K562 (cell line): ENCODE results near the gene SLC39A11. TPM values are rescaled to one million over a fixed set of nuclear protein-coding genes. Genes with fewer than 3 reads are reported as not detected.

Experiments used
- ATAC-seq: fragments of 200-7000 bp; cut with Tn5 transposase; 3 replicates; pipeline ENCODE4 v1.9.1; 2020; ENCODE audit warnings: moderate library complexity
- BruUV-seq: library from RNA; stranded (reverse); fragments of 400-500 nt; replicated peaks from 2 replicates; lab custom pipeline; 2021; lab: Mats Ljungman, UMichigan
- CTCF ChIA-PET: fragments of 300-600 bp; formaldehyde crosslinking; extraction: SDS; loops from one replicate; lab custom pipeline; 2021; ENCODE audit warnings: low intra/inter-chr PET ratio; lab: Yijun Ruan, JAX
- POLR2A ChIA-PET: fragments of 300-600, 350-650 bp; sonication (Branson Sonifier 250); formaldehyde crosslinking; extraction: SDS; loops from one replicate; lab custom pipeline; 2021; ENCODE audit warnings: antibody characterized with exemption, inconsistent platforms; lab: Yijun Ruan, JAX
- DNase-seq, 4 experiments: peaks; one replicate each; pipeline versions ENCODE4 v3.0.0 to v3.0.0-alpha.2; 2011 to 2018; ENCODE audit warnings: low spot score in 3 of 4, mixed read lengths in 3 of 4; ENCODE audit errors: extremely low read depth in 1 of 4
- FAIRE-seq: peaks from 2 replicates; lab custom pipeline; 2011; peaks lifted over from hg19 to GRCh38; lab: Jason Lieb, UNC
- H2AFZ ChIP-seq: 2 replicates; pipeline ENCODE4 v1.6.0; 2011; ENCODE audit warnings: low read depth, low read length, control low read depth, inconsistent platforms
- H3K27ac ChIP-seq: fragments of 200-600 bp; 3 replicates; pipeline ENCODE4 v1.8.0; 2011; ENCODE audit warnings: low read depth, mild to moderate bottlenecking, control low read depth, inconsistent platforms, low read length, moderate library complexity, mixed read lengths; ENCODE audit errors: extremely low read depth
- H3K27me3 ChIP-seq, 2 experiments: fragments of 300-600 bp in 1 of 2; 2 replicates in 1 of 2; 3 replicates in 1 of 2; pipeline versions ENCODE4 v1.6.0 to v1.8.0; 2011; ENCODE audit warnings: inconsistent platforms in 2 of 2, low read length in 2 of 2, mild to moderate bottlenecking in 1 of 2, mixed read lengths in 1 of 2, moderate library complexity in 1 of 2; ENCODE audit not compliant: control insufficient read depth in 2 of 2, insufficient read depth in 2 of 2
- H3K36me3 ChIP-seq: fragments of 300-600 bp; 3 replicates; pipeline ENCODE4 v1.8.0; 2011; ENCODE audit warnings: mild to moderate bottlenecking, low read length, inconsistent platforms; ENCODE audit not compliant: control insufficient read depth, insufficient read depth
- H3K4me1 ChIP-seq, 2 experiments: fragments of 200-600 bp in 1 of 2; replicated peaks in 1 of 2; 2 replicates in 1 of 2; 3 replicates in 1 of 2; pipeline versions ENCODE4 v1.5.1 to v1.8.0; 2011; ENCODE audit warnings: inconsistent platforms in 2 of 2, low read length in 2 of 2, mild to moderate bottlenecking in 1 of 2, mixed read lengths in 1 of 2, moderate library complexity in 1 of 2; ENCODE audit not compliant: control insufficient read depth in 2 of 2, insufficient read depth in 2 of 2
- H3K4me2 ChIP-seq: 2 replicates; pipeline ENCODE4 v1.6.1; 2011; ENCODE audit warnings: low read length, control low read depth, inconsistent platforms, mixed read lengths; ENCODE audit not compliant: insufficient read depth
- H3K4me3 ChIP-seq: fragments of 200-600 bp; sonication (generic), shearing (Covaris generic); 2 replicates; pipeline ENCODE4 v1.5.1; 2016; ENCODE audit warnings: control low read depth, inconsistent platforms
- H3K79me2 ChIP-seq: fragments of 200-600 bp; 3 replicates; pipeline ENCODE4 v1.8.0; 2011; ENCODE audit warnings: low read length, inconsistent platforms; ENCODE audit not compliant: control insufficient read depth, insufficient read depth
- H3K9ac ChIP-seq, 2 experiments: 2 replicates each; pipeline versions ENCODE4 v1.6.0 to v1.6.1; 2011; ENCODE audit warnings: low read depth in 2 of 2, low read length in 2 of 2, control low read depth in 1 of 2, inconsistent platforms in 1 of 2, mild to moderate bottlenecking in 1 of 2, mixed read lengths in 1 of 2; ENCODE audit not compliant: insufficient read depth in 1 of 2
- H3K9me1 ChIP-seq: one replicate; pipeline ENCODE4 v1.6.0; 2011; ENCODE audit warnings: inconsistent platforms, mild to moderate bottlenecking, low read length, moderate library complexity; ENCODE audit not compliant: control insufficient read depth, insufficient read depth
- H3K9me3 ChIP-seq: replicated peaks from 2 replicates; pipeline ENCODE4 v1.5.1; 2011; ENCODE audit warnings: low read depth, low read length, inconsistent platforms; ENCODE audit not compliant: control insufficient read depth, insufficient read depth
- H4K20me1 ChIP-seq: replicated peaks from 2 replicates; pipeline ENCODE4 v1.6.1; 2011; ENCODE audit warnings: low read length, inconsistent platforms, mixed read lengths; ENCODE audit not compliant: control insufficient read depth, insufficient read depth
- EHMT2 ChIP-seq: fragments of 450-650 bp; IDR thresholded peaks from 2 replicates; pipeline ENCODE4 v1.6.1; 2018; ENCODE audit warnings: antibody characterized with exemption
- ELF4 ChIP-seq: fragments of 450-650 bp; formaldehyde crosslinking; IDR thresholded peaks from 2 replicates; pipeline ENCODE4 v1.4.0; 2022; ENCODE audit warnings: missing genetic modification characterization
- JUND ChIP-seq, 2 experiments: IDR thresholded peaks; 2 replicates in 1 of 2; 3 replicates in 1 of 2; pipeline ENCODE4 v1.6.1; 2011; ENCODE audit warnings: borderline replicate concordance in 2 of 2, low read depth in 2 of 2, low read length in 2 of 2, improper control_type of control experiment in 1 of 2, missing biosample characterization in 1 of 2, missing genetic modification characterization in 1 of 2, missing genetic modification reagents in 1 of 2
- LEF1 ChIP-seq: fragments of 450-650 bp; IDR thresholded peaks from 2 replicates; pipeline ENCODE4 v1.6.1; 2016; ENCODE audit warnings: mild to moderate bottlenecking
- MTA2 ChIP-seq: fragments of 450-650 bp; IDR thresholded peaks from 2 replicates; pipeline ENCODE4 v1.6.1; 2016; ENCODE audit warnings: low read depth
- NFIX ChIP-seq: fragments of 250-450 bp; sonication (Bioruptor Pico); IDR thresholded peaks from 2 replicates; pipeline ENCODE4 v1.4.0; 2020; ENCODE audit warnings: low read depth, mild to moderate bottlenecking, moderate library complexity
- POLR3A ChIP-seq: IDR thresholded peaks from 2 replicates; pipeline ENCODE4 v1.6.1; 2011; ENCODE audit warnings: borderline replicate concordance, mild to moderate bottlenecking, moderate library complexity; ENCODE audit not compliant: insufficient read length, insufficient read depth; ENCODE audit errors: extremely low read depth
- RBM25 ChIP-seq: fragments of 200-400 bp; formaldehyde crosslinking; IDR thresholded peaks from 2 replicates; pipeline ENCODE4 v1.6.1; 2018; ENCODE audit warnings: low read length, low read depth, moderate library complexity; ENCODE audit not compliant: severe bottlenecking
- TFAM ChIP-seq: fragments of 250-450 bp; sonication (Bioruptor Pico); conservative IDR thresholded peaks from 2 replicates; pipeline ENCODE4 v1.5.0; 2021; ENCODE audit warnings: mild to moderate bottlenecking, moderate library complexity
- U2AF2 ChIP-seq: fragments of 200-400 bp; formaldehyde crosslinking; optimal IDR thresholded peaks from 2 replicates; pipeline ENCODE3; 2017; ENCODE audit warnings: low read depth, mild to moderate bottlenecking, low read length
- ZNF512 ChIP-seq: IDR thresholded peaks from 2 replicates; pipeline ENCODE4 v1.6.1; 2016; ENCODE audit warnings: missing genetic modification characterization, missing compliant biosample characterization
- WGBS: fragments of 100-300 bp; shearing (Covaris generic); methylation state at CpG from one replicate; pipeline ENCODE4 v1.1.6; 2016; ENCODE audit warnings: low coverage, mixed read lengths; ENCODE audit not compliant: insufficient coverage; ENCODE audit errors: missing lambda C conversion rate; 5-methylcytosine and 5-hydroxymethylcytosine counted together
- in situ Hi-C: fragments of 300-500 bp; cut with MboI; formaldehyde crosslinking; loops from 4 replicates; pipeline ENCODE4 v1.15.0; 2018; ENCODE audit warnings: inconsistent platforms, mixed read lengths
- intact Hi-C: fragments of 100-400 bp; cut with micrococcal nuclease; formaldehyde crosslinking; loops from 2 replicates; pipeline ENCODE4 v1.14.2; 2022
- polyA plus RNA-seq, 8 experiments: library from polyadenylated mRNA; depleted of rRNA in 4 of 8; stranded (reverse) in 5 of 8; unstranded in 3 of 8; fragments of >200 nt; fragmentation: Nextera tagmentation in 2 of 8; fragmentation: Illumina TruSeq in 1 of 8; extraction: Ambion mirVana in 2 of 8; extraction: Trizol in 1 of 8; gene quantifications; 2 replicates each; pipeline versions ENCODE4 v1.2.1 to v1.2.3, GENCODE V29; 2011 to 2014; ENCODE audit warnings: inconsistent platforms in 1 of 8, missing spikeins in 1 of 8
- total RNA-seq, 7 experiments: library from RNA; depleted of rRNA in 6 of 7; stranded (reverse); fragments of >200 nt in 6 of 7; fragmentation: Illumina TruSeq in 2 of 7; extraction: Trizol in 2 of 7; gene quantifications; 2 replicates each; pipeline versions ENCODE4 v1.2.1 to v1.2.3, GENCODE V29; 2011 to 2021; ENCODE audit warnings: low replicate concordance in 1 of 7
- TF ChIP-seq, protein P1 (sequence below), 3 experiments: IDR thresholded peaks in 2 of 3; conservative IDR thresholded peaks in 1 of 3; 2 replicates each; pipeline ENCODE4 v1.5.1; 2011 to 2012; ENCODE audit warnings: low read length in 3 of 3, mild to moderate bottlenecking in 3 of 3, control low read depth in 2 of 3, improper control_type of control experiment in 1 of 3, inconsistent platforms in 1 of 3, low read depth in 1 of 3, mixed read lengths in 1 of 3, moderate library complexity in 1 of 3; ENCODE audit not compliant: insufficient read depth in 2 of 3
- TF ChIP-seq, protein P2 (sequence below): fragments of 450-650 bp; IDR thresholded peaks from 2 replicates; pipeline ENCODE4 v1.6.1; 2014; ENCODE audit warnings: low read depth, mild to moderate bottlenecking, moderate library complexity, borderline replicate concordance

Gene SLC39A11
- total and polyA plus RNA-seq, 9 of the 15 experiments (the other 6 are each of a cell fraction or from before 2014, with no cell fraction given) = 10.5 to 26.4 (median 13.4) TPM

- TF ChIP-seq JUND (IDR thresholded peaks at IDR 0.05; ENCODE audit: borderline replicate concordance, low read depth, low read length) = no peak
- TF ChIP-seq JUND (tag; IDR thresholded peaks at IDR 0.05; ENCODE audit: borderline replicate concordance, low read depth, low read length) = no peak
- no peak for TF ChIP-seq LEF1
- TF ChIP-seq POLR3A = no peak
Measured at GRCh38 chr17:72978593-72979218, 113.8 kb downstream of the SLC39A11 start (continued).

DNA sequence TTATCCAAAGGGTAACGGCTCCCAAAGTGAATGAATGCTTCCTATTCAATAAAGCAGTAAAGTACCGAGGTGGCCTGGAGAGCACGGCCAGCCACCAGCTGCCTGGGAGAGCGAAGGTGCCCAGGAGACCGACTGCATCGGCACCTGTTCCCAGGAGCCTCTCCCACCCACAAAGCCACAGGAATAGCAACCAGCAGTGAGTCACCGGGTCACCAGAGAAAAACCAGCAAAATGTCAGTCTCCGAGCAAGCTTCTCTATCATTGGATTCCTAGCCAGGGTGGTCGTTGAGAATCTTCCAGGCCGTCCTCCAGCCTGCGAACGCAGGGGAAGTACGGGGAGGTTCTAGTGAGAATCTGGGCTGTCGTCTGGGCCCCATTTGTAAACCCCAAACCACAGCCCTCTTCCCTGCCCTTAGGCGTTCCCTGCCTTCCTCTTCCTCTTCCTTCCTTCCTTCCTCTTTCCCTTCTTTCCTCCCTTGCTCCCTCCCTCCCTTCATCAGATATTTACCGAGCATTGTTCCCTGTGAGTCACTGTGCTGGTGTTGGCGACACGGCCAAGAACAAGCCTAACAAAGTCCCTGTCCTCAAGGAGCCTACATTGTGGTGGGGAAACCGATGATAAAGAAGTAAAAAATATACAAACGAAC lies 114.6 kb downstream of the SLC39A11 start:
- POLR2A ChIA-PET = interaction anchor here (0.6 to 1.4 kb wide), 3 partner anchors 17 to 54 kb away, joined by 3 to 5 read pairs (median 3); no protein-coding TSS in a partner anchor
- Histone ChIP-seq H3K4me3 (no peak overlapping the region), H3K27ac (peak overlapping the region; percentile 77), H3K36me3 (no peaks in the 10 kb centered on the region), H3K9me3 (peaks cover 7% of the 10 kb centered on the region), H3K9me1 (no peaks in the 10 kb centered on the region), H4K20me1 (no peaks in the 10 kb centered on the region), H3K4me2 (peak overlapping the region; percentile 44), H2AFZ (peak overlapping the region; percentile 96), H3K27me3 (no peaks in the 10 kb centered on the region), H3K9ac (peak overlapping the region; percentile 66 to 84), H3K4me1 (peaks cover 19 to 28% of the 10 kb centered on the region in 2 experiments), H3K79me2 (peaks cover 6% of the 10 kb centered on the region; the same call in 2 of the 3 replicates)
- intact Hi-C loops (no loop called here), in situ Hi-C loops (no loop called here)
- FAIRE-seq = peak; percentile 29
- 45% methylated on average over 16 of the region's 20 CpGs for WGBS
- CTCF ChIA-PET = interaction anchor here (0.6 kb wide), 1 partner anchor 181 kb away, joined by 3 read pairs; no protein-coding TSS in a partner anchor
- peak; percentile 40 to 53 (median 45) for DNase-seq
- peak; percentile 67 for ATAC-seq
- BruUV-seq = no TSS peak
- TF ChIP-seq, protein P1, sequence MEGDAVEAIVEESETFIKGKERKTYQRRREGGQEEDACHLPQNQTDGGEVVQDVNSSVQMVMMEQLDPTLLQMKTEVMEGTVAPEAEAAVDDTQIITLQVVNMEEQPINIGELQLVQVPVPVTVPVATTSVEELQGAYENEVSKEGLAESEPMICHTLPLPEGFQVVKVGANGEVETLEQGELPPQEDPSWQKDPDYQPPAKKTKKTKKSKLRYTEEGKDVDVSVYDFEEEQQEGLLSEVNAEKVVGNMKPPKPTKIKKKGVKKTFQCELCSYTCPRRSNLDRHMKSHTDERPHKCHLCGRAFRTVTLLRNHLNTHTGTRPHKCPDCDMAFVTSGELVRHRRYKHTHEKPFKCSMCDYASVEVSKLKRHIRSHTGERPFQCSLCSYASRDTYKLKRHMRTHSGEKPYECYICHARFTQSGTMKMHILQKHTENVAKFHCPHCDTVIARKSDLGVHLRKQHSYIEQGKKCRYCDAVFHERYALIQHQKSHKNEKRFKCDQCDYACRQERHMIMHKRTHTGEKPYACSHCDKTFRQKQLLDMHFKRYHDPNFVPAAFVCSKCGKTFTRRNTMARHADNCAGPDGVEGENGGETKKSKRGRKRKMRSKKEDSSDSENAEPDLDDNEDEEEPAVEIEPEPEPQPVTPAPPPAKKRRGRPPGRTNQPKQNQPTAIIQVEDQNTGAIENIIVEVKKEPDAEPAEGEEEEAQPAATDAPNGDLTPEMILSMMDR (IDR thresholded peaks at IDR 0.05 in 2 of 3, conservative IDR thresholded peaks at IDR 0.05 in 1 of 3; ENCODE audit: insufficient read depth in 2 of 3, low read depth in 1 of 3, low read length in 3 of 3) = no peak
- no peak for TF ChIP-seq TFAM (CRISPR knock-in tag)
- no peak for TF ChIP-seq NFIX (CRISPR knock-in tag)
- TF ChIP-seq U2AF2 = no peak
- TF ChIP-seq MTA2 = no peak
- no peak for TF ChIP-seq ZNF512 (tag)
- no peak for TF ChIP-seq RBM25
- TF ChIP-seq, protein P2, sequence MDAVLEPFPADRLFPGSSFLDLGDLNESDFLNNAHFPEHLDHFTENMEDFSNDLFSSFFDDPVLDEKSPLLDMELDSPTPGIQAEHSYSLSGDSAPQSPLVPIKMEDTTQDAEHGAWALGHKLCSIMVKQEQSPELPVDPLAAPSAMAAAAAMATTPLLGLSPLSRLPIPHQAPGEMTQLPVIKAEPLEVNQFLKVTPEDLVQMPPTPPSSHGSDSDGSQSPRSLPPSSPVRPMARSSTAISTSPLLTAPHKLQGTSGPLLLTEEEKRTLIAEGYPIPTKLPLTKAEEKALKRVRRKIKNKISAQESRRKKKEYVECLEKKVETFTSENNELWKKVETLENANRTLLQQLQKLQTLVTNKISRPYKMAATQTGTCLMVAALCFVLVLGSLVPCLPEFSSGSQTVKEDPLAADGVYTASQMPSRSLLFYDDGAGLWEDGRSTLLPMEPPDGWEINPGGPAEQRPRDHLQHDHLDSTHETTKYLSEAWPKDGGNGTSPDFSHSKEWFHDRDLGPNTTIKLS = no peak
- no peak for TF ChIP-seq ELF4 (CRISPR knock-in tag)
- TF ChIP-seq EHMT2 = peak; percentile 54; the same call in 1 of the 2 replicates
